Astrocyte (in vitro differentiated cells and primary cell): Measurements from ENCODE around the gene PTPRO. TPM values are rescaled to one million over a fixed set of nuclear protein-coding genes. Genes with fewer than 3 reads are reported as not detected.

Experiments
- DNase-seq: peaks from one replicate; pipeline ENCODE4 v3.0.0-alpha.2; 2010; ENCODE audit warnings: low read depth
- FAIRE-seq: peaks from 2 replicates; lab custom pipeline; 2011; peaks lifted over from hg19 to GRCh38; lab: Jason Lieb, UNC
- H2AFZ ChIP-seq: 2 replicates; pipeline ENCODE4 v1.6.0; 2012; ENCODE audit warnings: low read depth, low read length, inconsistent platforms
- H3K27ac ChIP-seq: 2 replicates; pipeline ENCODE4 v1.5.1; 2011; ENCODE audit warnings: low read depth, low read length, inconsistent platforms
- H3K27me3 ChIP-seq: 2 replicates; pipeline ENCODE4 v1.6.0; 2011; ENCODE audit warnings: low read length, inconsistent platforms; ENCODE audit not compliant: insufficient read depth
- H3K36me3 ChIP-seq: 2 replicates; pipeline ENCODE4 v1.5.1; 2011; ENCODE audit warnings: low read length, inconsistent platforms; ENCODE audit not compliant: insufficient read depth
- H3K4me1 ChIP-seq: 2 replicates; pipeline ENCODE4 v1.5.1; 2011; ENCODE audit warnings: low read length, inconsistent platforms; ENCODE audit not compliant: insufficient read depth
- H3K4me2 ChIP-seq: 2 replicates; pipeline ENCODE4 v1.6.0; 2012; ENCODE audit warnings: low read length, inconsistent platforms
- H3K4me3 ChIP-seq: 2 replicates; pipeline ENCODE4 v1.5.1; 2011; ENCODE audit warnings: low read depth, mild to moderate bottlenecking, low read length, inconsistent platforms; ENCODE audit not compliant: insufficient read depth
- H3K79me2 ChIP-seq: 2 replicates; pipeline ENCODE4 v1.6.0; 2012; ENCODE audit warnings: mild to moderate bottlenecking, low read length, inconsistent platforms; ENCODE audit not compliant: insufficient read depth
- H3K9ac ChIP-seq: 2 replicates; pipeline ENCODE4 v1.6.0; 2012; ENCODE audit warnings: mild to moderate bottlenecking, low read length, inconsistent platforms
- H3K9me3 ChIP-seq: 2 replicates; pipeline ENCODE4 v1.5.1; 2012; ENCODE audit warnings: low read depth, mild to moderate bottlenecking, low read length, inconsistent platforms; ENCODE audit not compliant: insufficient read depth
- H4K20me1 ChIP-seq: 2 replicates; pipeline ENCODE4 v1.6.0; 2012; ENCODE audit warnings: low read length, inconsistent platforms; ENCODE audit not compliant: insufficient read depth
- H3K27ac Mint-ChIP-seq: one replicate; pipeline ENCODE4 v1.8.0; 2021; ENCODE audit warnings: mild to moderate bottlenecking, mixed read lengths; ENCODE audit not compliant: unreplicated experiment
- H3K27me3 Mint-ChIP-seq: one replicate; pipeline ENCODE4 v1.8.0; 2021; ENCODE audit warnings: low read depth, mixed read lengths; ENCODE audit not compliant: unreplicated experiment
- H3K36me3 Mint-ChIP-seq: one replicate; pipeline ENCODE4 v1.8.0; 2021; ENCODE audit warnings: low read depth, mixed read lengths; ENCODE audit not compliant: unreplicated experiment
- H3K4me1 Mint-ChIP-seq: one replicate; pipeline ENCODE4 v1.8.0; 2021; ENCODE audit warnings: low read depth, mixed read lengths; ENCODE audit not compliant: unreplicated experiment
- H3K4me3 Mint-ChIP-seq: one replicate; pipeline ENCODE4 v1.8.0; 2021; ENCODE audit warnings: mild to moderate bottlenecking, moderate library complexity, mixed read lengths; ENCODE audit not compliant: unreplicated experiment
- H3K9me3 Mint-ChIP-seq: one replicate; pipeline ENCODE4 v1.8.0; 2021; ENCODE audit warnings: mild to moderate bottlenecking, mixed read lengths; ENCODE audit not compliant: unreplicated experiment
- CTCF ChIP-seq: IDR thresholded peaks from 2 replicates; pipeline ENCODE4 v1.5.1; 2011; ENCODE audit warnings: low read depth, mild to moderate bottlenecking, inconsistent platforms, low read length, moderate library complexity; ENCODE audit not compliant: insufficient read depth
- EZH2 ChIP-seq: IDR thresholded peaks from 2 replicates; pipeline ENCODE4 v1.6.1; 2012; ENCODE audit warnings: mild to moderate bottlenecking, low read length, inconsistent platforms; ENCODE audit not compliant: insufficient read depth
- total RNA-seq: library from RNA; stranded (reverse); gene quantifications from 2 replicates; pipeline ENCODE4 v1.2.1, GENCODE V29; 2021

Gene PTPRO
- total RNA-seq, 1 donor from 2014 or later, result 0.39 TPM

- no peak overlapping the region for H3K27ac Mint-ChIP-seq
- Histone ChIP-seq H4K20me1 (no peaks in the 10 kb centered on the region), H3K36me3 (no peaks in the 10 kb centered on the region), H3K9ac (no peak overlapping the region), H3K4me1 (no peaks in the 10 kb centered on the region), H3K4me2 (no peak overlapping the region), H2AFZ (no peak overlapping the region), H3K9me3 (no peaks in the 10 kb centered on the region), H3K79me2 (no peaks in the 10 kb centered on the region), H3K27ac (no peak overlapping the region), H3K4me3 (no peak overlapping the region), H3K27me3 (no peaks in the 10 kb centered on the region)
- no peaks in the 10 kb centered on the region for H3K9me3 Mint-ChIP-seq
- no peak for DNase-seq
- TF ChIP-seq EZH2 (no peak), CTCF (no peak)
- H3K4me3 Mint-ChIP-seq, result no peak overlapping the region
- no peak for FAIRE-seq
- no peaks in the 10 kb centered on the region for H3K4me1 Mint-ChIP-seq
- peaks cover 7% of the 10 kb centered on the region for H3K27me3 Mint-ChIP-seq
- no peaks in the 10 kb centered on the region for H3K36me3 Mint-ChIP-seq
These were observed 146.6 kb downstream of the PTPRO start for GRCh38 chr12:15468911-15469310.

- Histone ChIP-seq H3K4me2 (no peak overlapping the region), H2AFZ (no peak overlapping the region), H3K9me3 (no peaks in the 10 kb centered on the region), H4K20me1 (no peaks in the 10 kb centered on the region), H3K79me2 (no peaks in the 10 kb centered on the region), H3K9ac (no peak overlapping the region), H3K27me3 (no peaks in the 10 kb centered on the region), H3K4me3 (no peak overlapping the region), H3K27ac (no peak overlapping the region), H3K36me3 (no peaks in the 10 kb centered on the region), H3K4me1 (no peaks in the 10 kb centered on the region)
- Mint-ChIP-seq H3K4me1 (no peaks in the 10 kb centered on the region), H3K36me3 (no peaks in the 10 kb centered on the region), H3K27ac (no peak overlapping the region), H3K27me3 (peaks cover 10% of the 10 kb centered on the region), H3K9me3 (no peaks in the 10 kb centered on the region), H3K4me3 (no peak overlapping the region)
- FAIRE-seq (no peak), DNase-seq (no peak)
- TF ChIP-seq EZH2 (no peak), CTCF (no peak)
These were observed 147.0 kb downstream of the PTPRO start for GRCh38 chr12:15469356-15469755.

- no peak for FAIRE-seq
These were observed 149.7 kb downstream of the PTPRO start for GRCh38 chr12:15472036-15472435.

More at GRCh38 chr12:15472036-15472435, 149.7 kb downstream of the PTPRO start:
- no peak overlapping the region for H3K27ac Mint-ChIP-seq
- no peak overlapping the region for H2AFZ ChIP-seq
- no peaks in the 10 kb centered on the region for H3K4me1 ChIP-seq
- H3K27me3 Mint-ChIP-seq, result peaks cover 10% of the 10 kb centered on the region
- H3K79me2 ChIP-seq, result no peaks in the 10 kb centered on the region
- no peaks in the 10 kb centered on the region for H4K20me1 ChIP-seq
- H3K9me3 Mint-ChIP-seq, result no peaks in the 10 kb centered on the region
- H3K4me1 Mint-ChIP-seq, result no peaks in the 10 kb centered on the region
- H3K4me2 ChIP-seq, result no peak overlapping the region
- H3K9me3 ChIP-seq, result no peaks in the 10 kb centered on the region
- H3K4me3 Mint-ChIP-seq, result no peak overlapping the region
- TF ChIP-seq EZH2, result no peak
- TF ChIP-seq CTCF, result no peak
- H3K9ac ChIP-seq, result no peak overlapping the region
- H3K36me3 ChIP-seq, result no peaks in the 10 kb centered on the region
- H3K27me3 ChIP-seq, result no peaks in the 10 kb centered on the region
- no peak for DNase-seq
- H3K27ac ChIP-seq, result no peak overlapping the region
- H3K36me3 Mint-ChIP-seq, result no peaks in the 10 kb centered on the region
- H3K4me3 ChIP-seq, result no peak overlapping the region
